Hepatocyte (in vitro differentiated cells): ENCODE results near the gene INCENP. TPM values are rescaled to one million over a fixed set of nuclear protein-coding genes. Genes with fewer than 3 reads are reported as not detected.

ENCODE experiments used
- DNase-seq: peaks from one replicate; pipeline ENCODE4 v3.0.0-alpha.2; 2016; ENCODE audit warnings: low spot score
- H2AFZ ChIP-seq: fragments of 200-600 bp; sonication (generic); 2 replicates; pipeline ENCODE4 v1.6.0; 2016; ENCODE audit warnings: antibody characterized with exemption, mild to moderate bottlenecking
- H3K27ac ChIP-seq: fragments of 200-600 bp; sonication (generic); 2 replicates; pipeline ENCODE4 v1.5.1; 2016; ENCODE audit warnings: mild to moderate bottlenecking
- H3K27me3 ChIP-seq: fragments of 200-600 bp; sonication (generic); 2 replicates; pipeline ENCODE4 v1.6.1; 2016
- H3K36me3 ChIP-seq: fragments of 200-600 bp; sonication (generic); replicated peaks from 2 replicates; pipeline ENCODE4 v1.5.1; 2016; ENCODE audit warnings: low read depth; ENCODE audit not compliant: insufficient read depth
- H3K4me1 ChIP-seq: fragments of 200-600 bp; sonication (generic); 2 replicates; pipeline ENCODE4 v1.5.1; 2016; ENCODE audit warnings: mild to moderate bottlenecking, moderate library complexity; ENCODE audit not compliant: insufficient read depth
- H3K4me2 ChIP-seq: fragments of 200-600 bp; sonication (generic); 2 replicates; pipeline ENCODE4 v1.6.0; 2016
- H3K4me3 ChIP-seq: fragments of 200-600 bp; sonication (generic); 2 replicates; pipeline ENCODE4 v1.5.1; 2016; ENCODE audit warnings: mild to moderate bottlenecking
- H3K79me2 ChIP-seq: fragments of 200-600 bp; sonication (generic); 2 replicates; pipeline ENCODE4 v1.6.0; 2017; ENCODE audit warnings: mild to moderate bottlenecking
- H3K9me2 ChIP-seq: fragments of 200-600 bp; sonication (generic); replicated peaks from 2 replicates; pipeline ENCODE4 v1.6.0; 2017; ENCODE audit warnings: mild to moderate bottlenecking; ENCODE audit not compliant: insufficient read depth
- H3K9me3 ChIP-seq: fragments of 200-600 bp; sonication (generic); 2 replicates; pipeline ENCODE4 v1.5.1; 2016; ENCODE audit warnings: low read depth, mild to moderate bottlenecking
- H4K20me1 ChIP-seq: fragments of 200-600 bp; sonication (generic); 2 replicates; pipeline ENCODE4 v1.6.0; 2016; ENCODE audit warnings: mild to moderate bottlenecking; ENCODE audit not compliant: insufficient read depth, poor library complexity, severe bottlenecking
- EZH2 ChIP-seq: fragments of 200-600 bp; sonication (generic); IDR thresholded peaks from 2 replicates; pipeline ENCODE4 v1.6.1; 2016; ENCODE audit warnings: antibody characterized with exemption, mild to moderate bottlenecking, borderline replicate concordance
- EZH2phosphoT487 ChIP-seq: fragments of 200-600 bp; sonication (generic); IDR thresholded peaks from one replicate; pipeline ENCODE4 v1.6.1; 2018; ENCODE audit warnings: antibody characterized with exemption, mild to moderate bottlenecking, low read depth, moderate library complexity; ENCODE audit not compliant: unreplicated experiment, severe bottlenecking
- WGBS: methylation state at CpG from one replicate; pipeline ENCODE4 v1.1.6; 2016; ENCODE audit warnings: low lambda C conversion rate; ENCODE audit errors: missing lambda C conversion rate; 5-methylcytosine and 5-hydroxymethylcytosine counted together
- polyA plus RNA-seq: library from polyadenylated mRNA; unstranded; fragments of >200 nt; fragmentation: Nextera tagmentation; extraction: Ambion mirVana; gene quantifications from 2 replicates; pipeline ENCODE4 v1.2.1, GENCODE V29; 2016
- total RNA-seq: library from RNA; depleted of rRNA; stranded (reverse); fragments of >200 nt; gene quantifications from 2 replicates; pipeline ENCODE4 v1.2.3, GENCODE V29; 2014
- TF ChIP-seq, protein P1 (sequence below): fragments of 200-600 bp; sonication (generic); IDR thresholded peaks from 2 replicates; pipeline ENCODE4 v1.5.1; 2016; ENCODE audit warnings: antibody characterized with exemption, mild to moderate bottlenecking; ENCODE audit not compliant: poor library complexity

The INCENP gene
- total and polyA plus RNA-seq, 2 experiments from 2014 or later, result 2.2 to 12.8 TPM

DNA sequence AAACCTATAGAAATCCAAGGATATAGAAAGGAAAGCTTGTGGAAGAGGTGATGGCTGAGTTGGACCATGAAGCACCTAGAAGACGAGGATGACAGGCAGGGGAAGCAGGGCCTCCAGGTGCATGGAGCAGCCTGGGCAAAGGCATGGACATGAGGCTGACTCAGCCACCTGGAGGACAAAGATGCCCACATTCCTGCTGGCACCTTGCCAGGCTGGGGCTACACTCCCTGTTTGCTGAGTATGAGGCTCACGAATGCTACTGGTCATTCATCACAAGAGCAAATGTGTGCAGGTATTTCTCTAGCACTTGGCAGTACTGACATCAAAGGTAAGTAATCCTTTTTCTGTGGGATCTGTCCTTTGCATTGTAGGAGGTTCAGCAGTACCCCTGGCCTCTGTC, 77.6 kb downstream of the INCENP start:
- WGBS, result 81% methylated on average over 2 of the region's 2 CpGs
- Histone ChIP-seq H3K4me2 (no peak overlapping the region), H3K36me3 (no peaks in the 10 kb centered on the region), H3K4me1 (no peaks in the 10 kb centered on the region), H4K20me1 (no peaks in the 10 kb centered on the region), H3K27me3 (peaks cover 7% of the 10 kb centered on the region), H3K27ac (no peak overlapping the region), H3K79me2 (no peaks in the 10 kb centered on the region), H2AFZ (no peak overlapping the region), H3K4me3 (no peak overlapping the region), H3K9me3 (no peaks in the 10 kb centered on the region), H3K9me2 (no peaks in the 10 kb centered on the region)
- no peak for DNase-seq
- TF ChIP-seq, protein P1, sequence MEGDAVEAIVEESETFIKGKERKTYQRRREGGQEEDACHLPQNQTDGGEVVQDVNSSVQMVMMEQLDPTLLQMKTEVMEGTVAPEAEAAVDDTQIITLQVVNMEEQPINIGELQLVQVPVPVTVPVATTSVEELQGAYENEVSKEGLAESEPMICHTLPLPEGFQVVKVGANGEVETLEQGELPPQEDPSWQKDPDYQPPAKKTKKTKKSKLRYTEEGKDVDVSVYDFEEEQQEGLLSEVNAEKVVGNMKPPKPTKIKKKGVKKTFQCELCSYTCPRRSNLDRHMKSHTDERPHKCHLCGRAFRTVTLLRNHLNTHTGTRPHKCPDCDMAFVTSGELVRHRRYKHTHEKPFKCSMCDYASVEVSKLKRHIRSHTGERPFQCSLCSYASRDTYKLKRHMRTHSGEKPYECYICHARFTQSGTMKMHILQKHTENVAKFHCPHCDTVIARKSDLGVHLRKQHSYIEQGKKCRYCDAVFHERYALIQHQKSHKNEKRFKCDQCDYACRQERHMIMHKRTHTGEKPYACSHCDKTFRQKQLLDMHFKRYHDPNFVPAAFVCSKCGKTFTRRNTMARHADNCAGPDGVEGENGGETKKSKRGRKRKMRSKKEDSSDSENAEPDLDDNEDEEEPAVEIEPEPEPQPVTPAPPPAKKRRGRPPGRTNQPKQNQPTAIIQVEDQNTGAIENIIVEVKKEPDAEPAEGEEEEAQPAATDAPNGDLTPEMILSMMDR, result no peak
- no peak for TF ChIP-seq EZH2
- no peak for TF ChIP-seq EZH2phosphoT487

Other genes with a start within 250 kb of the INCENP start
- gene FADS3, start 232.5 kb upstream of the INCENP start, total RNA-seq, result 19.4 and 25.0 TPM in 2 replicates
- 36.0 and 37.0 TPM in 2 replicates for gene FADS3, start 232.5 kb upstream of the INCENP start, polyA plus RNA-seq
- gene RAB3IL1, start 206.4 kb upstream of the INCENP start, total RNA-seq, result 9.1 and 10.8 TPM in 2 replicates
- gene RAB3IL1, start 206.4 kb upstream of the INCENP start, polyA plus RNA-seq, result 15.4 and 18.6 TPM in 2 replicates
- gene BEST1, start 173.7 kb upstream of the INCENP start, total RNA-seq, result 3.5 and 4.7 TPM in 2 replicates
- 5.7 and 6.9 TPM in 2 replicates for gene BEST1, start 173.7 kb upstream of the INCENP start, polyA plus RNA-seq
- 1,071 and 1,519 TPM in 2 replicates for gene FTH1, start 156.4 kb upstream of the INCENP start, total RNA-seq
- gene FTH1, start 156.4 kb upstream of the INCENP start, polyA plus RNA-seq, result 8,379 and 8,694 TPM in 2 replicates
- gene SCGB1D1, start 66.2 kb downstream of the INCENP start, total RNA-seq, result not detected in 2 replicates
- not detected in 2 replicates for gene SCGB1D1, start 66.2 kb downstream of the INCENP start, polyA plus RNA-seq
- gene SCGB2A1, start 84.7 kb downstream of the INCENP start, total RNA-seq, result not detected in 2 replicates
- gene SCGB2A1, start 84.7 kb downstream of the INCENP start, polyA plus RNA-seq, result not detected in 2 replicates
- not detected in 2 replicates for gene SCGB1D2, start 118.2 kb downstream of the INCENP start, total RNA-seq
- gene SCGB1D2, start 118.2 kb downstream of the INCENP start, polyA plus RNA-seq, result not detected in 2 replicates
- gene SCGB2A2, start 146.1 kb downstream of the INCENP start, total RNA-seq, result not detected in 2 replicates
- gene SCGB2A2, start 146.1 kb downstream of the INCENP start, polyA plus RNA-seq, result not detected in 2 replicates
- not detected in 2 replicates for gene SCGB1D4, start 175.1 kb downstream of the INCENP start, total RNA-seq
- gene SCGB1D4, start 175.1 kb downstream of the INCENP start, polyA plus RNA-seq, result not detected in 2 replicates
- 5.1 and 9.5 TPM in 2 replicates for gene ASRGL1, start 213.4 kb downstream of the INCENP start, total RNA-seq
- gene ASRGL1, start 213.4 kb downstream of the INCENP start, polyA plus RNA-seq, result 18.6 and 20.4 TPM in 2 replicates